Tibial nerve (tissue), 4 donors: ENCODE results near the gene PREX1. TPM values are rescaled to one million over a fixed set of nuclear protein-coding genes. Genes with fewer than 3 reads are reported as not detected.

Experiments used
- DNase-seq, 2 donors: peaks; one replicate each; pipeline ENCODE4 v3.0.0-alpha.2; 2019; ENCODE audit warnings: low spot score in 2 of 2
- H3K27ac ChIP-seq, 4 donors: fragments of 200-600 bp; sonication (generic) in 3 of 4; one replicate each; pipeline ENCODE4 v1.5.1; 2017 to 2019; ENCODE audit warnings: mild to moderate bottlenecking in 1 of 4
- H3K27me3 ChIP-seq, 2 donors: fragments of 200-600 bp; sonication (generic) in 1 of 2; one replicate each; pipeline versions ENCODE4 v1.5.1 to v1.6.0; 2017 to 2019
- H3K36me3 ChIP-seq, 3 donors: fragments of 200-600 bp; sonication (generic); one replicate each; pipeline ENCODE4 v1.5.1; 2018 to 2019
- H3K4me1 ChIP-seq, 4 donors: fragments of 200-600 bp; sonication (generic) in 3 of 4; one replicate each; pipeline ENCODE4 v1.5.1; 2017 to 2019
- H3K4me3 ChIP-seq, 4 donors: fragments of 200-600 bp; sonication (generic) in 3 of 4; one replicate each; pipeline ENCODE4 v1.5.1; 2017 to 2019; ENCODE audit warnings: mild to moderate bottlenecking in 1 of 4, moderate library complexity in 1 of 4
- H3K9me3 ChIP-seq, 4 donors: fragments of 200-600 bp; sonication (generic) in 3 of 4; one replicate each; pipeline ENCODE4 v1.5.1; 2017 to 2019
- EP300 ChIP-seq, 2 donors: sonication (generic); formaldehyde crosslinking; IDR thresholded peaks; one replicate each; pipeline ENCODE4 v1.6.1; 2017; ENCODE audit warnings: antibody characterized with exemption in 2 of 2, mild to moderate bottlenecking in 1 of 2
- POLR2A ChIP-seq, 2 donors: fragments of 450-650 bp; IDR thresholded peaks; one replicate each; pipeline ENCODE4 v1.6.1; 2017; ENCODE audit warnings: antibody characterized with exemption in 2 of 2, mild to moderate bottlenecking in 2 of 2, moderate library complexity in 2 of 2
- WGBS, 2 donors: methylation state at CpG; one replicate each; pipeline ENCODE4 v1.1.5; 2018; 5-methylcytosine and 5-hydroxymethylcytosine counted together
- total RNA-seq, 4 donors: library from RNA; depleted of rRNA; stranded (reverse); fragments of >200 nt; gene quantifications; one replicate each; pipeline ENCODE4 v1.1.0, GENCODE V29; 2016
- TF ChIP-seq, protein P1 (sequence below), 5 experiments: fragments of 200-600 bp in 3 of 5; fragments of 450-650 bp in 2 of 5; sonication (generic) in 3 of 5; IDR thresholded peaks; one replicate each; pipeline ENCODE4 v1.5.1; 2016 to 2019; ENCODE audit warnings: antibody characterized with exemption in 5 of 5, mild to moderate bottlenecking in 3 of 5, moderate library complexity in 2 of 5

PREX1 gene
- total RNA-seq, 4 donors from 2014 or later = 30.1 to 50.7 (median 32.5) TPM

DNA sequence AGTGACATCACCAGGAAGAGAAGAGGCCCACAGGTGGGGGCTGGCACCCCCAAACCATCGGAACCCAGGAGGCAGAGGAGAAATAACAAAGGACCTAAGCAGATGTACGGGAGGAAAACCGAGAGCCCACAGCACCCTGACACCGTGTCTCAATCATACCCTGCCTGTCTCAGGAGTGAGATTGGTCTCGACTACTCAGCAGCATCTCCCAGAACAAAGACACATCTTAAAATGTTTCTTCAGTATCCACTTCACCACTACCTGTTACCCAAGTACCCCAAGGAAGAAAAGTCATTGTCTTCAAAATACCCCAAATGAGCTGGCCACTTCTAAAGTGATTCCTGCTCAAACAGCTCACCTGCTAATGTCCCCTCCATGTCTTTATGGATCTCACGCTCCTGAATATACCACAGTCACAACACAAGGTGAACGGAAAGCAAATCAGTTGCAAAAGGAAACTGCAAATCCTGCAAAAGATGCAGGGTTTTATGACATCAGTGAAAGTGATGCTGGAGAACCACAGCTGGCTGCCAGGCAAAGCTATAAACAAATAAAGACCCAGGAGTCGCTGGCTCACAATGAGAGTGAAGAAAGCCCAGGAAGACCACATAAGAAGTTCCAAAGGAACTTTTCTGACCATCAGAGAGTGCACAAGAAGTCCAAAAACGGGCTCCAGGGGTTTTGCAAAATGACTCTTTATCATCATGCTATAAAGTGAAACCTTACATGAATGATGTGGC, 44.1 kb downstream of the PREX1 start:
- DNase-seq = no peak
- Histone ChIP-seq H3K4me3 (no peak overlapping the region), H3K36me3 (no peaks in the 10 kb centered on the region), H3K4me1 (peaks cover 0 to 36% (median 27%) of the 10 kb centered on the region in 4 donors), H3K27ac (no peak overlapping the region), H3K9me3 (peaks cover 0 to 8% (median 0%) of the 10 kb centered on the region in 4 donors), H3K27me3 (peaks cover 0 to 11% of the 10 kb centered on the region in 2 donors)
- no peak for TF ChIP-seq EP300 (IDR thresholded peaks at IDR 0.05)
- no peak for TF ChIP-seq POLR2A (IDR thresholded peaks at IDR 0.05)
- TF ChIP-seq, protein P1, sequence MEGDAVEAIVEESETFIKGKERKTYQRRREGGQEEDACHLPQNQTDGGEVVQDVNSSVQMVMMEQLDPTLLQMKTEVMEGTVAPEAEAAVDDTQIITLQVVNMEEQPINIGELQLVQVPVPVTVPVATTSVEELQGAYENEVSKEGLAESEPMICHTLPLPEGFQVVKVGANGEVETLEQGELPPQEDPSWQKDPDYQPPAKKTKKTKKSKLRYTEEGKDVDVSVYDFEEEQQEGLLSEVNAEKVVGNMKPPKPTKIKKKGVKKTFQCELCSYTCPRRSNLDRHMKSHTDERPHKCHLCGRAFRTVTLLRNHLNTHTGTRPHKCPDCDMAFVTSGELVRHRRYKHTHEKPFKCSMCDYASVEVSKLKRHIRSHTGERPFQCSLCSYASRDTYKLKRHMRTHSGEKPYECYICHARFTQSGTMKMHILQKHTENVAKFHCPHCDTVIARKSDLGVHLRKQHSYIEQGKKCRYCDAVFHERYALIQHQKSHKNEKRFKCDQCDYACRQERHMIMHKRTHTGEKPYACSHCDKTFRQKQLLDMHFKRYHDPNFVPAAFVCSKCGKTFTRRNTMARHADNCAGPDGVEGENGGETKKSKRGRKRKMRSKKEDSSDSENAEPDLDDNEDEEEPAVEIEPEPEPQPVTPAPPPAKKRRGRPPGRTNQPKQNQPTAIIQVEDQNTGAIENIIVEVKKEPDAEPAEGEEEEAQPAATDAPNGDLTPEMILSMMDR (IDR thresholded peaks at IDR 0.05) = no peak
- WGBS, 2 donors = 72 to 73% methylated on average over 9 of the region's 9 CpGs

DNA sequence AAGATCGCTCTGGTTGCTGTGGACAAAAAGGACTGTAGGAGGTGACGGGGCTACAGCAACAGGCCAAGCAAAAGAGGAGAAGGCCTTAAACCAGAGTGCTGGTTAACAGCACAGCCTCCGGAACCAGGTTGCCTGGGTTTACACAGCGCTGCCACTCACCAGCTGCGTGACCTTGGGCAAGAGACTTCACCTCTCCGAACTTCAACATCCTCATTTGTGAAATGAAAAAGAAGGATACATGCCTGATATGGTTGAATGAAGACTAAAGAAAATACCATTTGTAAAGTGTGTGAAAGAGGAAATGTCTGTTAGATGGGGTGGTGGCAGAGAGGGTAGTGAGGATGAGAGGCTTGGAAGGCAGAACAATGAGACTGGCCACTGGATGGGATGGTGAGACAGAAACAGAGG, 44.9 kb downstream of the PREX1 start:
- TF ChIP-seq EP300 (IDR thresholded peaks at IDR 0.05) (no peak), POLR2A (IDR thresholded peaks at IDR 0.05) (no peak)
- TF ChIP-seq, protein P1 (IDR thresholded peaks at IDR 0.05) = no peak
- no peak overlapping the region for H3K27ac ChIP-seq
- H3K4me1 ChIP-seq = peaks cover 0 to 30% (median 24%) of the 10 kb centered on the region in 4 donors
- DNase-seq = no peak
- no peaks in the 10 kb centered on the region for H3K36me3 ChIP-seq
- WGBS, 2 donors = 87 to 89% methylated on average over 6 of the region's 6 CpGs
- H3K4me3 ChIP-seq = no peak overlapping the region
- H3K9me3 ChIP-seq = peaks cover 0 to 8% (median 0%) of the 10 kb centered on the region in 4 donors
- peaks cover 0 to 11% of the 10 kb centered on the region in 2 donors for H3K27me3 ChIP-seq

DNA sequence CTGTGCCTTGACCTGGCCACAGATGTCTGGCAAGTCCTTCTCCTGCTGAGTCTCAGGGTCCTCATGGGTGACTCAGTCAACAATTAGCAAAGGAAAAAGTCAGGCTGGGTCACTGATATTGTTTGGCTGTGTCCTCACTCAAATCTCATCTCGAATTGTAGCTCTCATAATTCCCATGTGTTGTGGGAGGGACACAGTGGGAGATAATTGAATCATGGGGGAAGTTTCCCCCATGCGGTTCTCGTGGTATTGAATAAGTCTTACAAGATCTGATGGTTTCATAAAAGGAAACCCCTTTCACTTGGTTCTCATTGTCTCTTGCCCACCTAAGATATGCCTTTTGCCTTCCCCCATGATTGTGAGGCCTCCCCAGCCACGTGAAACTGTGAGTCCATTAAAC, 45.7 kb downstream of the PREX1 start:
- Histone ChIP-seq H3K4me1 (peaks cover 0 to 21% (median 17%) of the 10 kb centered on the region in 4 donors), H3K27me3 (peaks cover 0 to 11% of the 10 kb centered on the region in 2 donors), H3K27ac (no peak overlapping the region), H3K36me3 (no peaks in the 10 kb centered on the region), H3K4me3 (no peak overlapping the region), H3K9me3 (peaks cover 0 to 8% (median 0%) of the 10 kb centered on the region in 4 donors)
- no peak for TF ChIP-seq POLR2A (IDR thresholded peaks at IDR 0.05)
- no peak for TF ChIP-seq EP300 (IDR thresholded peaks at IDR 0.05)
- TF ChIP-seq, protein P1 (IDR thresholded peaks at IDR 0.05) = no peak
- no peak for DNase-seq
- WGBS, 2 donors = 57 to 62% methylated on average over 4 of the region's 4 CpGs

DNA sequence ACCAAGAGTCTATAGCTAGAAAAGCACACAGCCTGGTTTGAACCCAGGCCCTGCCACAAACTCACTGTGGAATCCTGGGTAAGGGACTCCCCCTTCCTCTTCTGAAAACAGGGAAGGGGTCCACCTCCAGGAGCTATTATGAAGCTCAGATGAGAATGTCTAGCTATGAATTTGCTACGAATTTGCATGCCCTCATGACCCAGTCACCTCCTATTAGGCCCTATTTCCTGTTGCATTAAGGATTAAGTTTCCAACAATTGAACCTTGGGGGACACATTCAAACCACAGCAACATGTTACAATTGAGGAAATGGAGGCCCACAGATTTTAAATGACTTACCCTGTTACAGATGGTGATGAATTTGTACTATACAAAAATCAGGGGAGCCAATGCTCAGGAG, 46.2 kb downstream of the PREX1 start:
- H3K27ac ChIP-seq = no peak overlapping the region
- WGBS, 2 donors = 50 to 73% methylated on average over 1 of the region's 1 CpG
- no peaks in the 10 kb centered on the region for H3K36me3 ChIP-seq
- TF ChIP-seq POLR2A (IDR thresholded peaks at IDR 0.05) (no peak), EP300 (IDR thresholded peaks at IDR 0.05) (no peak)
- TF ChIP-seq, protein P1 (IDR thresholded peaks at IDR 0.05) = no peak
- H3K27me3 ChIP-seq = peaks cover 0 to 11% of the 10 kb centered on the region in 2 donors
- DNase-seq = no peak
- H3K9me3 ChIP-seq = peaks cover 0 to 8% (median 0%) of the 10 kb centered on the region in 4 donors
- peaks cover 0 to 19% (median 15%) of the 10 kb centered on the region in 4 donors for H3K4me1 ChIP-seq
- no peak overlapping the region for H3K4me3 ChIP-seq

DNA sequence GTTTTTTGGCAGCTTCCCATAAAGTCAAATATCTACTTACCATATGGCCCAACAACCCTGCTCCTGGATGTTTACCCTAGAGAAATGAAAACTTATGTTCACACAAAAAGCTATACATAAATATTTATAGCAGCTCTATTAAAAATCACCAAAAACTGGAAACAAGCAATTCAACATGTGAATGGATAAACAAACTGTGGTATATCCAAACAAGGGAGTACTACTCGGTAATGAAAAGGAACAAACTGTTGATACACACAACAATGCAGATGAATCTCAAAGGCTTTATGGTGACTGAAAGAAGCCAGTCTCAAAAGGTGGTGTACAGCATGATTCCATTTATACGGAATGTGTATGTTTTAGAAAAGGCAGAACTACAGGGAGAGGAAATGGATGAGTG, 48.4 kb downstream of the PREX1 start:
- Histone ChIP-seq H3K4me1 (peaks cover 0 to 30% (median 16%) of the 10 kb centered on the region in 4 donors), H3K27ac (no peak overlapping the region), H3K4me3 (no peak overlapping the region), H3K27me3 (no peaks in the 10 kb centered on the region), H3K36me3 (no peaks in the 10 kb centered on the region), H3K9me3 (peaks cover 0 to 8% (median 0%) of the 10 kb centered on the region in 4 donors)
- no peak for DNase-seq
- 90 to 95% methylated on average over 2 of the region's 2 CpGs for WGBS, 2 donors
- TF ChIP-seq, protein P1 (IDR thresholded peaks at IDR 0.05) = no peak
- TF ChIP-seq POLR2A (IDR thresholded peaks at IDR 0.05) = no peak
- TF ChIP-seq EP300 (IDR thresholded peaks at IDR 0.05) = no peak
